Neural cell (in vitro differentiated cells): ENCODE measurements around the gene RABGGTA. TPM values are rescaled to one million over a fixed set of nuclear protein-coding genes. Genes with fewer than 3 reads are reported as not detected.

Source experiments
- H2AFZ ChIP-seq: fragments of 200-600, 300-800 bp; sonication (generic), shearing (Covaris generic); 2 replicates; pipeline ENCODE4 v1.6.0; 2014; ENCODE audit warnings: low read depth, mild to moderate bottlenecking, antibody characterized with exemption, low read length, moderate library complexity
- H3F3A ChIP-seq: fragments of 200-600 bp; shearing (Covaris generic); 2 replicates; pipeline ENCODE4 v1.6.1; 2016; ENCODE audit warnings: mild to moderate bottlenecking, moderate library complexity, mixed read lengths, antibody characterized with exemption, low read length; ENCODE audit not compliant: insufficient read depth, poor library complexity, severe bottlenecking
- H3K27ac ChIP-seq: fragments of 200-600, 300-800 bp; sonication (generic), shearing (Covaris generic); 2 replicates; pipeline ENCODE4 v1.5.1; 2014; ENCODE audit warnings: mild to moderate bottlenecking, low read length, moderate library complexity
- H3K27me3 ChIP-seq: fragments of 300-800, 200-600 bp; sonication (generic), shearing (Covaris generic); 2 replicates; pipeline ENCODE4 v1.6.0; 2014; ENCODE audit warnings: mild to moderate bottlenecking, low read depth, low read length, moderate library complexity; ENCODE audit not compliant: insufficient read depth
- H3K36me3 ChIP-seq: fragments of 300-800, 200-600 bp; sonication (generic), shearing (Covaris generic); 2 replicates; pipeline ENCODE4 v1.5.1; 2014; ENCODE audit warnings: mild to moderate bottlenecking, antibody characterized with exemption, low read length, moderate library complexity; ENCODE audit not compliant: insufficient read depth
- H3K4me2 ChIP-seq: fragments of 300-800, 200-600 bp; sonication (generic), shearing (Covaris generic); 2 replicates; pipeline ENCODE4 v1.6.0; 2014; ENCODE audit warnings: mild to moderate bottlenecking, low read length
- H3K4me3 ChIP-seq: fragments of 300-800, 200-600 bp; sonication (generic), shearing (Covaris generic); 2 replicates; pipeline ENCODE4 v1.5.1; 2014; ENCODE audit warnings: mild to moderate bottlenecking, low read length, moderate library complexity
- H3K79me2 ChIP-seq: fragments of 200-600 bp; shearing (Covaris generic); replicated peaks from 2 replicates; pipeline ENCODE4 v1.6.0; 2014; ENCODE audit warnings: mild to moderate bottlenecking, low read length, moderate library complexity; ENCODE audit not compliant: insufficient read depth
- H3K9ac ChIP-seq: fragments of 300-800, 200-600 bp; sonication (generic), shearing (Covaris generic); 2 replicates; pipeline ENCODE4 v1.6.1; 2016; ENCODE audit warnings: mild to moderate bottlenecking, low read length, mixed read lengths
- H3K9me2 ChIP-seq: fragments of 200-600 bp; shearing (Covaris generic); 2 replicates; pipeline ENCODE4 v1.6.1; 2016; ENCODE audit warnings: mild to moderate bottlenecking, low read length, mixed read lengths; ENCODE audit not compliant: insufficient read depth
- H3K9me3 ChIP-seq: fragments of 200-600, 300-800 bp; sonication (generic), shearing (Covaris generic); 2 replicates; pipeline ENCODE4 v1.6.1; 2016; ENCODE audit warnings: mild to moderate bottlenecking, mixed run types, low read length, moderate library complexity, mixed read lengths
- H4K20me1 ChIP-seq: fragments of 200-600 bp; shearing (Covaris generic); 2 replicates; pipeline ENCODE4 v1.6.1; 2016; ENCODE audit warnings: mild to moderate bottlenecking, mixed run types; ENCODE audit not compliant: insufficient read depth
- CTCF ChIP-seq: fragments of 450-650 bp; IDR thresholded peaks from 2 replicates; pipeline ENCODE4 v1.5.1; 2014; ENCODE audit warnings: antibody characterized with exemption, mild to moderate bottlenecking, moderate library complexity; ENCODE audit not compliant: poor library complexity, severe bottlenecking
- EP300 ChIP-seq: fragments of 450-650 bp; conservative IDR thresholded peaks from 2 replicates; pipeline ENCODE4 v1.6.1; 2014; ENCODE audit warnings: antibody characterized with exemption, mild to moderate bottlenecking, moderate library complexity; ENCODE audit not compliant: poor library complexity, severe bottlenecking
- EZH2 ChIP-seq: fragments of 200-600, 300-800 bp; shearing (Covaris generic), sonication (generic); IDR thresholded peaks from 2 replicates; pipeline ENCODE4 v1.6.1; 2014; ENCODE audit warnings: antibody characterized with exemption, low read length, borderline replicate concordance, mild to moderate bottlenecking; ENCODE audit not compliant: insufficient read depth, poor library complexity, severe bottlenecking
- MXI1 ChIP-seq: fragments of 450-650 bp; conservative IDR thresholded peaks from 2 replicates; pipeline ENCODE4 v1.6.1; 2014; ENCODE audit warnings: antibody characterized with exemption, mild to moderate bottlenecking; ENCODE audit not compliant: poor library complexity, severe bottlenecking
- POLR2AphosphoS5 ChIP-seq: IDR thresholded peaks from 2 replicates; pipeline ENCODE4 v1.6.1; 2012
- RAD21 ChIP-seq: fragments of 450-650 bp; conservative IDR thresholded peaks from 2 replicates; pipeline ENCODE4 v1.6.1; 2014; ENCODE audit warnings: antibody characterized with exemption, mild to moderate bottlenecking, moderate library complexity
- REST ChIP-seq: IDR thresholded peaks from 2 replicates; pipeline ENCODE4 v1.6.1; 2012; ENCODE audit warnings: borderline replicate concordance
- SMC3 ChIP-seq: fragments of 450-650 bp; conservative IDR thresholded peaks from 2 replicates; pipeline ENCODE4 v1.6.1; 2014; ENCODE audit warnings: antibody characterized with exemption, mild to moderate bottlenecking, moderate library complexity; ENCODE audit not compliant: poor library complexity
- TAF1 ChIP-seq: IDR thresholded peaks from 2 replicates; pipeline ENCODE4 v1.6.1; 2012; ENCODE audit warnings: low read depth
- polyA plus RNA-seq: library from polyadenylated mRNA; depleted of rRNA; stranded (reverse); fragments of >200 nt; gene quantifications from 2 replicates; pipeline ENCODE4 v1.2.3, GENCODE V29; 2014

Gene RABGGTA
- polyA plus RNA-seq, 1 donor from 2014 or later, result 33.2 TPM

GRCh38 chr14:24232645-24233537, 38.5 kb downstream of the RABGGTA start, which contains the start of gene GMPR2:
Gene GMPR2, plus strand, starts transcription at chr14:24232929. Its CDS starts 325 bp downstream, at chr14:24233254.
- H3K79me2 ChIP-seq, result peaks cover 31% of the 10 kb centered on the region
- no peaks in the 10 kb centered on the region for H3K9me3 ChIP-seq
- H4K20me1 ChIP-seq, result no peaks in the 10 kb centered on the region
- peak within 1 kb of the TSS; percentile 78 for H3K4me3 ChIP-seq
- peak within 1 kb of the TSS; percentile 96 for H3K4me2 ChIP-seq
- no peaks in the 10 kb centered on the region for H3K27me3 ChIP-seq
- H3K27ac ChIP-seq, result peak within 1 kb of the TSS; percentile 85
- H3K36me3 ChIP-seq, result no peaks in the 10 kb centered on the region
- H3K9me2 ChIP-seq, result no peaks in the 10 kb centered on the region
- no peaks in the 10 kb centered on the region for H3F3A ChIP-seq
- TF ChIP-seq REST (no peak), CTCF (no peak), TAF1 (no peak), MXI1 (peak; percentile 30), SMC3 (no peak), EP300 (no peak), RAD21 (no peak)
- peak within 1 kb of the TSS; percentile 84 for H3K9ac ChIP-seq
- peak within 1 kb of the TSS; percentile 52 for H2AFZ ChIP-seq

- Histone ChIP-seq H2AFZ (peak within 1 kb of the TSS; percentile 52), H3K9ac (peak within 1 kb of the TSS; percentile 84), H3K9me3 (no peaks in the 10 kb centered on the region), H3K9me2 (no peaks in the 10 kb centered on the region), H3K27ac (peak within 1 kb of the TSS; percentile 85), H3F3A (no peaks in the 10 kb centered on the region), H3K27me3 (no peaks in the 10 kb centered on the region), H4K20me1 (no peaks in the 10 kb centered on the region), H3K36me3 (no peaks in the 10 kb centered on the region), H3K4me3 (peak within 1 kb of the TSS; percentile 78), H3K79me2 (peaks cover 32% of the 10 kb centered on the region), H3K4me2 (peak within 1 kb of the TSS; percentile 96)
- no peak for TF ChIP-seq REST
- TF ChIP-seq SMC3, result no peak
- TF ChIP-seq MXI1, result peak; percentile 92
- TF ChIP-seq POLR2AphosphoS5, result peak; percentile 86
- TF ChIP-seq EP300, result peak; percentile 43
- TF ChIP-seq EZH2, result no peak
- no peak for TF ChIP-seq TAF1
- no peak for TF ChIP-seq RAD21
- TF ChIP-seq CTCF, result no peak
Measured at GRCh38 chr14:24232121-24232644, 39.2 kb downstream of the RABGGTA start, which contains the start of gene NEDD8. Gene NEDD8, minus strand, starts transcription at chr14:24232367. Its CDS starts 100 bp downstream, at chr14:24232267.
